HEK293 (cell line): Measurements from ENCODE around the gene CKLF.

ENCODE experiments used
- CTCF ChIA-PET: fragments of 350-600 bp; formaldehyde crosslinking; extraction: SDS; loops from one replicate; lab custom pipeline; 2021; ENCODE audit warnings: antibody characterized with exemption; lab: Yijun Ruan, JAX
- POLR2A ChIA-PET: fragments of 300-600 bp; formaldehyde crosslinking; extraction: SDS; loops from one replicate; lab custom pipeline; 2020; ENCODE audit warnings: antibody characterized with exemption, inconsistent platforms; lab: Yijun Ruan, JAX
- H3K27ac ChIP-seq: fragments of 200-500 bp; sonication (Bioruptor generic); 2 replicates; pipeline ENCODE4 v1.5.1; 2014; ENCODE audit warnings: low read depth, low read length, control low read depth, inconsistent platforms; ENCODE audit errors: extremely low read depth
- H3K36me3 ChIP-seq, 2 experiments: fragments of 200-500 bp in 1 of 2; sonication (Bioruptor generic) in 1 of 2; 1 replicate in 1 of 2; 2 replicates in 1 of 2; pipeline ENCODE4 v1.5.1; 2014 to 2017; ENCODE audit warnings: inconsistent platforms in 2 of 2, low read length in 2 of 2; ENCODE audit not compliant: control insufficient read depth in 2 of 2, insufficient read depth in 1 of 2
- H3K4me1 ChIP-seq: fragments of 200-500 bp; sonication (Bioruptor generic); 2 replicates; pipeline ENCODE4 v1.5.1; 2014; ENCODE audit warnings: mild to moderate bottlenecking, low read length, inconsistent platforms; ENCODE audit not compliant: control insufficient read depth, insufficient read depth
- H3K4me3 ChIP-seq: 2 replicates; pipeline ENCODE4 v1.5.1; 2011; ENCODE audit warnings: low read depth, mild to moderate bottlenecking, control low read depth, low read length, moderate library complexity
- H3K9me3 ChIP-seq: fragments of 200-500 bp; sonication (Bioruptor generic); 2 replicates; pipeline ENCODE4 v1.5.1; 2014; ENCODE audit warnings: low read depth, low read length, inconsistent platforms; ENCODE audit not compliant: control insufficient read depth, insufficient read depth
- CTCF ChIP-seq: fragments of 450-650 bp; formaldehyde crosslinking; IDR thresholded peaks from 2 replicates; pipeline ENCODE4 v1.5.1; 2016; ENCODE audit warnings: missing biosample characterization, missing genetic modification characterization
- GLI4 ChIP-seq: fragments of 450-650 bp; formaldehyde crosslinking; IDR thresholded peaks from 2 replicates; pipeline ENCODE4 v1.5.1; 2016; ENCODE audit warnings: missing biosample characterization, missing genetic modification characterization
- IKZF3 ChIP-seq: fragments of 450-650 bp; IDR thresholded peaks from 2 replicates; pipeline ENCODE4 v1.5.0; 2018; ENCODE audit warnings: missing biosample characterization, mild to moderate bottlenecking, missing genetic modification characterization, moderate library complexity
- INSM2 ChIP-seq: fragments of 450-650 bp; formaldehyde crosslinking; IDR thresholded peaks from 2 replicates; pipeline ENCODE4 v1.5.1; 2016; ENCODE audit warnings: missing biosample characterization, missing genetic modification characterization
- KLF16 ChIP-seq: fragments of 450-650 bp; formaldehyde crosslinking; IDR thresholded peaks from 2 replicates; pipeline ENCODE4 v1.5.1; 2017; ENCODE audit warnings: missing biosample characterization, missing genetic modification characterization
- KLF8 ChIP-seq: fragments of 450-650 bp; formaldehyde crosslinking; IDR thresholded peaks from 2 replicates; pipeline ENCODE4 v1.5.1; 2016; ENCODE audit warnings: missing biosample characterization, missing genetic modification characterization
- SP7 ChIP-seq: fragments of 450-650 bp; formaldehyde crosslinking; IDR thresholded peaks from 2 replicates; pipeline ENCODE4 v1.5.1; 2016; ENCODE audit warnings: missing biosample characterization, missing genetic modification characterization
- ZBTB17 ChIP-seq: fragments of 450-650 bp; formaldehyde crosslinking; IDR thresholded peaks from 2 replicates; pipeline ENCODE4 v1.5.1; 2016; ENCODE audit warnings: missing biosample characterization, missing genetic modification characterization
- ZFHX2 ChIP-seq: fragments of 450-650 bp; formaldehyde crosslinking; conservative IDR thresholded peaks from 2 replicates; pipeline ENCODE4 v1.5.1; 2016; ENCODE audit warnings: missing biosample characterization, missing genetic modification characterization
- ZFP41 ChIP-seq: fragments of 450-650 bp; formaldehyde crosslinking; IDR thresholded peaks from 2 replicates; pipeline ENCODE4 v1.5.1; 2016; ENCODE audit warnings: missing biosample characterization, missing genetic modification characterization, borderline replicate concordance
- ZIC2 ChIP-seq: fragments of 450-650 bp; formaldehyde crosslinking; IDR thresholded peaks from 2 replicates; pipeline ENCODE4 v1.5.1; 2016; ENCODE audit warnings: missing biosample characterization, missing genetic modification characterization
- ZNF138 ChIP-seq: fragments of 450-650 bp; formaldehyde crosslinking; IDR thresholded peaks from 2 replicates; pipeline ENCODE4 v1.5.1; 2016; ENCODE audit warnings: missing biosample characterization, missing genetic modification characterization, borderline replicate concordance
- ZNF155 ChIP-seq: fragments of 450-650 bp; formaldehyde crosslinking; IDR thresholded peaks from 2 replicates; pipeline ENCODE4 v1.5.1; 2016; ENCODE audit warnings: missing biosample characterization, missing genetic modification characterization
- ZNF214 ChIP-seq: fragments of 450-650 bp; formaldehyde crosslinking; IDR thresholded peaks from 2 replicates; pipeline ENCODE4 v1.5.1; 2017; ENCODE audit warnings: missing biosample characterization, mild to moderate bottlenecking, missing genetic modification characterization, borderline replicate concordance
- ZNF335 ChIP-seq: fragments of 450-650 bp; formaldehyde crosslinking; conservative IDR thresholded peaks from 2 replicates; pipeline ENCODE4 v1.5.1; 2016; ENCODE audit warnings: missing biosample characterization, missing genetic modification characterization
- ZNF404 ChIP-seq: fragments of 450-650 bp; formaldehyde crosslinking; IDR thresholded peaks from 2 replicates; pipeline ENCODE4 v1.5.1; 2017; ENCODE audit warnings: missing biosample characterization, missing genetic modification characterization
- ZNF416 ChIP-seq: fragments of 450-650 bp; formaldehyde crosslinking; IDR thresholded peaks from 2 replicates; pipeline ENCODE4 v1.5.1; 2016; ENCODE audit warnings: missing biosample characterization, missing genetic modification characterization
- ZNF530 ChIP-seq: fragments of 450-650 bp; formaldehyde crosslinking; IDR thresholded peaks from 2 replicates; pipeline ENCODE4 v1.5.1; 2016; ENCODE audit warnings: low read depth, missing biosample characterization, missing genetic modification characterization
- ZNF560 ChIP-seq: fragments of 450-650 bp; formaldehyde crosslinking; IDR thresholded peaks from 2 replicates; pipeline ENCODE4 v1.5.1; 2017; ENCODE audit warnings: missing biosample characterization, missing genetic modification characterization, borderline replicate concordance
- ZNF580 ChIP-seq: fragments of 450-650 bp; formaldehyde crosslinking; IDR thresholded peaks from 2 replicates; pipeline ENCODE4 v1.5.1; 2016; ENCODE audit warnings: missing biosample characterization, missing genetic modification characterization
- ZNF600 ChIP-seq: fragments of 450-650 bp; formaldehyde crosslinking; IDR thresholded peaks from 2 replicates; pipeline ENCODE4 v1.5.1; 2016; ENCODE audit warnings: missing biosample characterization, missing genetic modification characterization
- ZNF660 ChIP-seq: fragments of 450-650 bp; IDR thresholded peaks from 2 replicates; pipeline ENCODE4 v1.5.1; 2018; ENCODE audit warnings: missing biosample characterization, mild to moderate bottlenecking, missing genetic modification characterization
- ZSCAN30 ChIP-seq: fragments of 450-650 bp; IDR thresholded peaks from 2 replicates; pipeline ENCODE4 v1.5.1; 2018; ENCODE audit warnings: missing biosample characterization, mild to moderate bottlenecking, missing genetic modification characterization, moderate library complexity
- ZXDB ChIP-seq: fragments of 450-650 bp; formaldehyde crosslinking; IDR thresholded peaks from 2 replicates; pipeline ENCODE4 v1.5.1; 2016; ENCODE audit warnings: missing biosample characterization, missing genetic modification characterization
- TF ChIP-seq, protein P1 (sequence below): fragments of 450-650 bp; formaldehyde crosslinking; IDR thresholded peaks from 2 replicates; pipeline ENCODE4 v1.5.1; 2016; ENCODE audit warnings: missing biosample characterization, missing genetic modification characterization

The CKLF gene

GRCh38 chr16:66608241-66609138 is 56.1 kb downstream of the CKLF start (continued):
- TF ChIP-seq, protein P1, sequence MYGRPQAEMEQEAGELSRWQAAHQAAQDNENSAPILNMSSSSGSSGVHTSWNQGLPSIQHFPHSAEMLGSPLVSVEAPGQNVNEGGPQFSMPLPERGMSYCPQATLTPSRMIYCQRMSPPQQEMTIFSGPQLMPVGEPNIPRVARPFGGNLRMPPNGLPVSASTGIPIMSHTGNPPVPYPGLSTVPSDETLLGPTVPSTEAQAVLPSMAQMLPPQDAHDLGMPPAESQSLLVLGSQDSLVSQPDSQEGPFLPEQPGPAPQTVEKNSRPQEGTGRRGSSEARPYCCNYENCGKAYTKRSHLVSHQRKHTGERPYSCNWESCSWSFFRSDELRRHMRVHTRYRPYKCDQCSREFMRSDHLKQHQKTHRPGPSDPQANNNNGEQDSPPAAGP = 0 out of 2 replicates have a peak, but pooled peaks have one; percentile 26
- TF ChIP-seq ZFP41 (no peak), ZNF660 (tag by site-specific recombination) (peak; percentile 87; the same call in 1 of the 2 replicates), ZNF600 (tag by site-specific recombination) (peak; percentile 90), ZNF404 (tag by site-specific recombination) (no peak), ZNF335 (tag by site-specific recombination) (peak; percentile 74), ZFHX2 (tag by site-specific recombination) (0 out of 2 replicates have a peak, but pooled peaks have one; percentile 34), SP7 (peak; percentile 41; the same call in 1 of the 2 replicates), IKZF3 (0 out of 2 replicates have a peak, but pooled peaks have one; percentile 42), KLF8 (tag by site-specific recombination) (peak; percentile 46; the same call in 1 of the 2 replicates), ZIC2 (peak; percentile 89), INSM2 (tag by site-specific recombination) (peak; percentile 71; the same call in 1 of the 2 replicates), ZBTB17 (peak; percentile 65), ZXDB (tag by site-specific recombination) (peak; percentile 48; the same call in 1 of the 2 replicates), ZNF560 (no peak), CTCF (peak; percentile 93), ZNF138 (tag by site-specific recombination) (no peak), ZNF214 (no peak), ZSCAN30 (tag by site-specific recombination) (peak; percentile 39; the same call in 1 of the 2 replicates), ZNF416 (tag by site-specific recombination) (no peak)

DNA sequence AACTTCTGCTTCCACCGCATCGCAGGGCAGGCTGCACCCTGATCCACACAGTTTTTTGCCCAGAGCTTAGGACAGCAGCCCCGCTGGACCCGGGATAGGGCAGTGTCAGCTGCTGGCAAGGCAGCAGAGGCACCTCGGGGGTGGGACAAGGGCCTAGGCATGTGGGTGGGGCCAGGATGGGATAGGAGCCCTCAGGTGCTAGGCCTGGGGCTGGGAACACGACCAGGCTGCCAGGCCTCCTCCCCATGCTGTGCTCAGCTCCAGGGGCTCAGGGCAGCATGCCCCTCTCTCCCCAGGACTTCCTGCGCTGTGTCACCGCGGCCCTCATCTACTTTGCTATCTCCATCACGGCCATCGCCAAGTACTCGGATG is 56.7 kb downstream of the CKLF start:
- H3K4me1 ChIP-seq = no peaks in the 10 kb centered on the region
- no peak overlapping the region for H3K27ac ChIP-seq
- POLR2A ChIA-PET = interaction anchor here (1.1 to 1.7 kb wide), 2 partner anchors 9 to 259 kb away, joined by 3 to 4 read pairs; no protein-coding TSS in a partner anchor
- TF ChIP-seq KLF16 (tag by site-specific recombination) (no peak), ZNF530 (tag by site-specific recombination) (no peak), GLI4 (no peak), ZNF580 (tag by site-specific recombination) (no peak), ZIC2 (peak; percentile 34; the same call in 1 of the 2 replicates), ZNF155 (tag by site-specific recombination) (no peak)
- TF ChIP-seq, all 188 proteins: peak for 1
- H3K9me3 ChIP-seq = no peaks in the 10 kb centered on the region
- no peak overlapping the region for H3K4me3 ChIP-seq
- CTCF ChIA-PET = interaction anchor here (0.6 to 4.2 kb wide), 35 partner anchors 10 to 1762 kb away, joined by 3 to 28 read pairs (median 4); partner anchors contain the start of genes NAE1 and TK2
- peaks cover 5 to 54% of the 10 kb centered on the region in 2 experiments; a peak in 2 of 3 replicates for H3K36me3 ChIP-seq
